Fibroblast of lung (primary cell): ENCODE data around the gene OXLD1. TPM values are rescaled to one million over a fixed set of nuclear protein-coding genes. Genes with fewer than 3 reads are reported as not detected.
A peak's percentile ranks its signal among the peaks of the same experiment; 100 is the strongest.
"Not testable (repeated sequence)": the region's sequence is repeated elsewhere in the genome, so short reads cannot be mapped to it uniquely, and the experiment has no call there.

Experiments
- DNase-seq, 2 donors: peaks; one replicate each; pipeline versions ENCODE4 v3.0.0 to v3.0.0-alpha.2; 2010; ENCODE audit warnings: low read depth in 2 of 2
- H2AFZ ChIP-seq: 2 replicates; pipeline ENCODE4 v1.5.1; 2012; ENCODE audit warnings: low read length, control low read depth, inconsistent platforms
- H3K27ac ChIP-seq: 2 replicates; pipeline ENCODE4 v1.5.1; 2011; ENCODE audit warnings: low read length, control low read depth; ENCODE audit not compliant: insufficient read depth
- H3K27me3 ChIP-seq: 2 replicates; pipeline ENCODE4 v1.5.1; 2011; ENCODE audit warnings: mild to moderate bottlenecking, low read length; ENCODE audit not compliant: control insufficient read depth, insufficient read depth
- H3K36me3 ChIP-seq: 2 replicates; pipeline ENCODE4 v1.5.1; 2011; ENCODE audit warnings: low read length; ENCODE audit not compliant: control insufficient read depth, insufficient read depth
- H3K4me1 ChIP-seq: 2 replicates; pipeline ENCODE4 v1.5.1; 2011; ENCODE audit warnings: low read length; ENCODE audit not compliant: control insufficient read depth, insufficient read depth; ENCODE audit errors: extremely low read depth
- H3K4me2 ChIP-seq: 2 replicates; pipeline ENCODE4 v1.5.1; 2011; ENCODE audit warnings: low read length, control low read depth; ENCODE audit not compliant: insufficient read depth; ENCODE audit errors: extremely low read depth
- H3K4me3 ChIP-seq, 4 experiments: fragments of 200-600 bp in 1 of 4; sonication (generic) in 1 of 4; replicated peaks in 1 of 4; 2 replicates each; pipeline ENCODE4 v1.5.1; 2011 to 2016; ENCODE audit warnings: low read length in 4 of 4, low read depth in 3 of 4, mild to moderate bottlenecking in 3 of 4, control low read depth in 2 of 4, inconsistent platforms in 1 of 4, mixed read lengths in 1 of 4; ENCODE audit not compliant: insufficient read depth in 1 of 4; ENCODE audit errors: control extremely low read depth in 1 of 4
- H3K79me2 ChIP-seq: 2 replicates; pipeline ENCODE4 v1.5.1; 2012; ENCODE audit warnings: mild to moderate bottlenecking, low read length, inconsistent platforms; ENCODE audit not compliant: control insufficient read depth, insufficient read depth
- H3K9ac ChIP-seq: 2 replicates; pipeline ENCODE4 v1.5.1; 2011; ENCODE audit warnings: mild to moderate bottlenecking, low read length, control low read depth; ENCODE audit not compliant: insufficient read depth
- H3K9me3 ChIP-seq: 2 replicates; pipeline ENCODE4 v1.5.1; 2012; ENCODE audit warnings: low read depth, low read length; ENCODE audit not compliant: control insufficient read depth, insufficient read depth
- H4K20me1 ChIP-seq: 2 replicates; pipeline ENCODE4 v1.5.1; 2011; ENCODE audit warnings: low read length; ENCODE audit not compliant: control insufficient read depth, insufficient read depth; ENCODE audit errors: extremely low read depth
- EZH2 ChIP-seq: IDR thresholded peaks from 2 replicates; pipeline ENCODE4 v1.5.1; 2012; ENCODE audit warnings: low read length, control low read depth, mild to moderate bottlenecking; ENCODE audit errors: missing control alignments
- polyA plus RNA-seq, 2 donors: library from polyadenylated mRNA; depleted of rRNA in 1 of 2; stranded (reverse) in 1 of 2; unstranded in 1 of 2; fragments of >200 nt; gene quantifications; 2 replicates each; pipeline ENCODE4 v1.2.1, GENCODE V29; 2011 to 2012; ENCODE audit warnings: missing spikeins in 1 of 2
- total RNA-seq: library from RNA; depleted of rRNA; stranded (reverse); fragments of >200 nt; gene quantifications from 2 replicates; pipeline ENCODE4 v1.2.1, GENCODE V29; 2014
- TF ChIP-seq, protein P1 (sequence below), 2 donors: IDR thresholded peaks in 1 of 2; conservative IDR thresholded peaks in 1 of 2; 1 replicate in 1 of 2; 2 replicates in 1 of 2; pipeline ENCODE4 v1.5.1; 2011 to 2012; ENCODE audit warnings: low read length in 2 of 2, control low read depth in 1 of 2, inconsistent platforms in 1 of 2, low read depth in 1 of 2, mild to moderate bottlenecking in 1 of 2

OXLD1 gene
- total and polyA plus RNA-seq, 2 donors (not counting 1 experiment from before 2014, with no cell fraction given): 11.6 to 45.6 TPM

DNA sequence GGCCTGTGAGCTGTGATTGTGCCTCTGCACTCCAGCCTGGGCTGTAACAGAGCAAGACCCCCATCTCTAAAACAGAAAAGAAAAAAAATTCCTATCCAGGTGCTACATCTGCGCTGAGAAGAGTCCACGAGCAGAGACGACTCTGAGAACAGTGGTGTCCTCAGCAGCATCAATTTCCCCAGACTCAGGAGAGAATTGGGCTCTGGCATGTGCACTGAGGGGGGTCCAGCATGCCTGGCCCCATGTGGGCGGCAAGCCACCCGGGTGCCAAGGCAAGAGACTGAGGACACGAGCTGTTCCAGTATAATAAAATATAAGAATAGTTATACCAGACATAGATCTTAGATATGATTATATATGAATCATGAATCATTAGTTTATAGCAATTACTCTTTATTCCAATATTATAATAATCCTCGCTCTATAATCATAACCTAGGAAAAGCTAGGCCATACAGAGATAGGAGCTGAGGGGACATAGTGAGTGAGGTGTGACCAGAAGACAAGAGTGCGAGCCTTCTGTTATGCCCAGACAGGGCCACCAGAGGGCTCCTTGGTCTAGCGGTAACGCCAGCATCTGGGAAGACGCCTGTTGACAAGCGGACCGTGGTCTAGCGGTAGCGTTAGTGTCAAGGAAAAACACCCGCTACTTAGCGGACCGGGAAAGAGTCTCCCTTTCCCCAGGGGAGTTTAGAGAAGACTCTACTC, 9.3 kb upstream of the OXLD1 start:
- H3K36me3 ChIP-seq: peaks cover 17% of the 10 kb centered on the region
- DNase-seq: peak; percentile 29 to 39
- not testable (repeated sequence) for H4K20me1 ChIP-seq

GRCh38 chr17:81673561-81674258, 7.3 kb upstream of the OXLD1 start:
- Histone ChIP-seq H3K9ac (no peak overlapping the region), H3K36me3 (peaks cover 25% of the 10 kb centered on the region), H3K4me3 (no peak overlapping the region), H3K27me3 (no peaks in the 10 kb centered on the region), H2AFZ (no peak overlapping the region), H3K79me2 (no peaks in the 10 kb centered on the region), H3K9me3 (no peaks in the 10 kb centered on the region), H3K4me1 (no peaks in the 10 kb centered on the region), H4K20me1 (no peaks in the 10 kb centered on the region), H3K4me2 (no peak overlapping the region), H3K27ac (no peak overlapping the region)
- TF ChIP-seq EZH2: no peak
- TF ChIP-seq, protein P1, sequence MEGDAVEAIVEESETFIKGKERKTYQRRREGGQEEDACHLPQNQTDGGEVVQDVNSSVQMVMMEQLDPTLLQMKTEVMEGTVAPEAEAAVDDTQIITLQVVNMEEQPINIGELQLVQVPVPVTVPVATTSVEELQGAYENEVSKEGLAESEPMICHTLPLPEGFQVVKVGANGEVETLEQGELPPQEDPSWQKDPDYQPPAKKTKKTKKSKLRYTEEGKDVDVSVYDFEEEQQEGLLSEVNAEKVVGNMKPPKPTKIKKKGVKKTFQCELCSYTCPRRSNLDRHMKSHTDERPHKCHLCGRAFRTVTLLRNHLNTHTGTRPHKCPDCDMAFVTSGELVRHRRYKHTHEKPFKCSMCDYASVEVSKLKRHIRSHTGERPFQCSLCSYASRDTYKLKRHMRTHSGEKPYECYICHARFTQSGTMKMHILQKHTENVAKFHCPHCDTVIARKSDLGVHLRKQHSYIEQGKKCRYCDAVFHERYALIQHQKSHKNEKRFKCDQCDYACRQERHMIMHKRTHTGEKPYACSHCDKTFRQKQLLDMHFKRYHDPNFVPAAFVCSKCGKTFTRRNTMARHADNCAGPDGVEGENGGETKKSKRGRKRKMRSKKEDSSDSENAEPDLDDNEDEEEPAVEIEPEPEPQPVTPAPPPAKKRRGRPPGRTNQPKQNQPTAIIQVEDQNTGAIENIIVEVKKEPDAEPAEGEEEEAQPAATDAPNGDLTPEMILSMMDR (conservative IDR thresholded peaks at IDR 0.05 in 1 of 2, IDR thresholded peaks at IDR 0.05 in 1 of 2; ENCODE audit: low read depth in 1 of 2, low read length in 2 of 2): no peak
- no peak for DNase-seq

More for the DNA sequence above, 9.3 kb upstream of the OXLD1 start:
- H3K27me3 ChIP-seq, H3K4me3 ChIP-seq, H3K9me3 ChIP-seq, H3K79me2 ChIP-seq, H2AFZ ChIP-seq, H3K9ac ChIP-seq, H3K27ac ChIP-seq, H3K4me1 ChIP-seq, H3K4me2 ChIP-seq: not testable (repeated sequence)
- TF ChIP-seq, protein P1 (conservative IDR thresholded peaks at IDR 0.05 in 1 of 2, IDR thresholded peaks at IDR 0.05 in 1 of 2; ENCODE audit: low read depth in 1 of 2, low read length in 2 of 2): peak; percentile 39 to 53

- Histone ChIP-seq H4K20me1 (no peaks in the 10 kb centered on the region), H3K4me1 (peaks cover 2% of the 10 kb centered on the region), H3K27me3 (no peaks in the 10 kb centered on the region), H3K9ac (no peak overlapping the region), H2AFZ (no peak overlapping the region), H3K27ac (no peak overlapping the region), H3K4me2 (no peak overlapping the region), H3K9me3 (no peaks in the 10 kb centered on the region), H3K79me2 (peaks cover 5% of the 10 kb centered on the region), H3K4me3 (no peak overlapping the region), H3K36me3 (peaks cover 25% of the 10 kb centered on the region)
- no peak for TF ChIP-seq EZH2
- TF ChIP-seq, protein P1 (conservative IDR thresholded peaks at IDR 0.05 in 1 of 2, IDR thresholded peaks at IDR 0.05 in 1 of 2; ENCODE audit: low read depth in 1 of 2, low read length in 2 of 2): no peak
- no peak for DNase-seq
Observed at GRCh38 chr17:81672954-81673353, 6.5 kb upstream of the OXLD1 start.
